Spleen (tissue), 11 donors: Measurements from ENCODE around the gene PCNP. TPM values are rescaled to one million over a fixed set of nuclear protein-coding genes. Genes with fewer than 3 reads are reported as not detected.
"Not testable (repeated sequence)": the region's sequence is repeated elsewhere in the genome, so short reads cannot be mapped to it uniquely, and the experiment has no call there.

Experiments used
- DNase-seq: peaks from one replicate; pipeline ENCODE4 v3.0.0-alpha.2; 2020
- H3K27ac ChIP-seq, 8 donors: fragments of 200-600 bp; sonication (generic) in 7 of 8; 1 replicate in 4 of 8; 2 replicates in 4 of 8; pipeline versions ENCODE4 v1.5.0 to v1.8.0; 2016 to 2021; ENCODE audit warnings: inconsistent platforms in 4 of 8, mild to moderate bottlenecking in 4 of 8, moderate library complexity in 1 of 8
- H3K27me3 ChIP-seq, 7 donors: fragments of 200-600 bp; sonication (generic) in 6 of 7; replicated peaks in 1 of 7; 1 replicate in 4 of 7; 2 replicates in 3 of 7; pipeline versions ENCODE4 v1.5.0 to v1.8.0; 2016 to 2021; ENCODE audit warnings: inconsistent platforms in 3 of 7, mild to moderate bottlenecking in 1 of 7
- H3K36me3 ChIP-seq, 6 donors: fragments of 200-600 bp; sonication (generic) in 5 of 6; 1 replicate in 4 of 6; 2 replicates in 2 of 6; pipeline versions ENCODE4 v1.5.0 to v1.8.0; 2016 to 2021; ENCODE audit warnings: inconsistent platforms in 2 of 6
- H3K4me1 ChIP-seq, 6 donors: fragments of 200-600 bp; sonication (generic) in 5 of 6; 1 replicate in 3 of 6; 2 replicates in 3 of 6; pipeline versions ENCODE4 v1.5.0 to v1.8.0; 2016 to 2021; ENCODE audit warnings: inconsistent platforms in 3 of 6
- H3K4me3 ChIP-seq, 8 donors: fragments of 200-600 bp; sonication (generic) in 7 of 8; 1 replicate in 4 of 8; 2 replicates in 4 of 8; pipeline versions ENCODE4 v1.5.0 to v1.8.0; 2016 to 2021; ENCODE audit warnings: inconsistent platforms in 4 of 8, mild to moderate bottlenecking in 4 of 8, moderate library complexity in 2 of 8
- H3K9me3 ChIP-seq, 8 donors: fragments of 200-600 bp; sonication (generic) in 7 of 8; 1 replicate in 4 of 8; 2 replicates in 4 of 8; pipeline versions ENCODE4 v1.5.0 to v1.8.0; 2016 to 2021; ENCODE audit warnings: inconsistent platforms in 4 of 8
- POLR2A ChIP-seq, 3 donors: fragments of 450-650 bp; IDR thresholded peaks; one replicate each; pipeline ENCODE4 v1.5.1; 2017; ENCODE audit warnings: antibody characterized with exemption in 3 of 3, mild to moderate bottlenecking in 1 of 3
- POLR2AphosphoS5 ChIP-seq, 3 donors: sonication (generic); formaldehyde crosslinking; IDR thresholded peaks; one replicate each; pipeline ENCODE4 v1.5.1; 2017; ENCODE audit warnings: antibody characterized with exemption in 3 of 3
- WGBS, 5 donors: extraction: QIAGEN DNeasy Blood & Tissue Kit in 3 of 5; methylation state at CpG; one replicate each; pipeline versions ENCODE4 v1.1.5 to v1.1.7; 2013 to 2018; 5-methylcytosine and 5-hydroxymethylcytosine counted together
- intact Hi-C: fragments of 100-400 bp; cut with DNase I; formaldehyde crosslinking; loops from one replicate; pipeline ENCODE4 v1.15.0; 2023; ENCODE audit warnings: low total_unique reads
- polyA plus RNA-seq, 3 donors: library from polyadenylated mRNA; stranded (reverse); fragments of 200-250 nt; gene quantifications; one replicate each; pipeline ENCODE4 v1.2.1, GENCODE V29; 2013
- total RNA-seq, 7 donors: library from RNA; depleted of rRNA in 3 of 7; stranded (reverse); fragments of >200 nt in 3 of 7; fragmentation: NEBNext Ultra II Directional in 4 of 7; extraction: Animal tissue kit (Norgen Biotek cat#: 25700) in 4 of 7; gene quantifications; one replicate each; pipeline versions ENCODE4 v1.1.0 to v1.2.1, GENCODE V29; 2016 to 2021
- TF ChIP-seq, protein P1 (sequence below), 11 experiments: fragments of 200-600 bp in 7 of 11; fragments of 450-650 bp in 4 of 11; sonication (generic) in 4 of 11; IDR thresholded peaks in 8 of 11; conservative IDR thresholded peaks in 3 of 11; 1 replicate in 7 of 11; 2 replicates in 4 of 11; pipeline versions ENCODE4 v1.4.0 to v1.8.0; 2016 to 2021; ENCODE audit warnings: antibody characterized with exemption in 11 of 11, inconsistent platforms in 4 of 11, mild to moderate bottlenecking in 1 of 11
- donor health status: healthy with polysubstance abuse.
- donor health status: DM: no; HTN: no; CAD: no; lungs with moderate emphysema.
- donor health status: DM: no; HTN: no; CAD: no.
- donor health status: Bipolar disorder and iron deficiency.
- donor health status: healthy.
- donor health status: DM: no; HTN: no; CAD: no.
- donor health status: DM: yes; HTN: yes; CAD: no.

PCNP gene
- total and polyA plus RNA-seq, 10 donors, result 71.1 to 122 (median 107) TPM

DNA sequence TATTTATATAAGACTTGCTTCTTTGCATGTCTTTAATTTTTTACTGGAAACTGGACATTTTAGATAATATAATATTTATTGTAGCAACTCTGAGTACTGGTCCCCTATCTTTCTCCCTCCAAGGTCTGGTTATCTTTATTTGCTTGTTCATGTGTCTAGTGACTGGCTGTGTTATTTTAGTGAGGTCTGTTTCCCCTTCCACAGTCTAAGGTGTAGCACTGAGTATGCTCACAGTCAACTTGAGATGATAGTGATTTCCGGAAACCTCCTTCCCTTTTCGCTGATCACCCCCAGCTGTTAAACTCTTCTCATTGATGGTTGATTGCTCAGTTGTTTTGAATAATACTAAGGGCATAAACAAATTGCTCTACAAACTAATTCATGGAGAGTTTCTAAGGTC, 37.0 kb downstream of the PCNP start:
- DNase-seq, result no peak
- no peaks in the 10 kb centered on the region for H3K4me1 ChIP-seq
- H3K9me3 ChIP-seq, result no peaks in the 10 kb centered on the region
- intact Hi-C loops, result no loop called here
- no peak overlapping the region for H3K27ac ChIP-seq
- H3K27me3 ChIP-seq, result no peaks in the 10 kb centered on the region
- no peaks in the 10 kb centered on the region for H3K36me3 ChIP-seq
- no peak overlapping the region for H3K4me3 ChIP-seq
- TF ChIP-seq POLR2AphosphoS5 (IDR thresholded peaks at IDR 0.05), result no peak
- 79 to 93% (median 88%) methylated on average over 2 of the region's 2 CpGs for WGBS, 5 donors

DNA sequence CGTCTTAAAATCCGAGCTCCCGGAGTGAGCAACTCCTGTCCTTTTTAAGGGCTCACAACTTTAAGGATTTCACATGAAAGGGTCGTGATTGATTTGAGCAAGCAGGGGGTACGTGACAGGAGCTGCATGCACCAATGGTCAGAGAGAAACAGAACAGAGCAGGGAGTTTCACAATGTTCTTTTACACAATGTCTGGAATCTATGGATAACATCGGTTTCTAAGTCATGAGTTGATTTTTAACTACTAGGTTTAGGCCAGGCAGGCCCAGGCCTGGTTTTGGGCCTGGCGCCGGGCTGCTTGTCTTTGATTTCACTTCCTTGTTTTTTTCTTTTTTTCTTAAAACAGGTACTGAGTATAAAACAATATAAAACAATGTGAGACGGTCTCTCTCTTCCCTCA, 39.0 kb downstream of the PCNP start:
- H3K4me1 ChIP-seq, H3K36me3 ChIP-seq, H3K27ac ChIP-seq, H3K27me3 ChIP-seq, H3K4me3 ChIP-seq, intact Hi-C loops, H3K9me3 ChIP-seq: not testable (repeated sequence)
- 80 to 89% (median 86%) methylated on average over 8 to 9 of the region's 9 CpGs for WGBS, 5 donors
- peak; percentile 63 for DNase-seq

GRCh38 chr3:101615525-101615924, 41.5 kb downstream of the PCNP start:
- WGBS, 5 donors, result 88 to 93% (median 92%) methylated on average over 6 of the region's 6 CpGs
- Histone ChIP-seq H3K4me1 (no peaks in the 10 kb centered on the region), H3K36me3 (no peaks in the 10 kb centered on the region), H3K9me3 (peaks cover 0 to 8% (median 5%) of the 10 kb centered on the region in 8 donors), H3K27ac (no peak overlapping the region), H3K4me3 (no peak overlapping the region), H3K27me3 (no peaks in the 10 kb centered on the region)
- DNase-seq, result peak; percentile 39
- TF ChIP-seq, protein P1, sequence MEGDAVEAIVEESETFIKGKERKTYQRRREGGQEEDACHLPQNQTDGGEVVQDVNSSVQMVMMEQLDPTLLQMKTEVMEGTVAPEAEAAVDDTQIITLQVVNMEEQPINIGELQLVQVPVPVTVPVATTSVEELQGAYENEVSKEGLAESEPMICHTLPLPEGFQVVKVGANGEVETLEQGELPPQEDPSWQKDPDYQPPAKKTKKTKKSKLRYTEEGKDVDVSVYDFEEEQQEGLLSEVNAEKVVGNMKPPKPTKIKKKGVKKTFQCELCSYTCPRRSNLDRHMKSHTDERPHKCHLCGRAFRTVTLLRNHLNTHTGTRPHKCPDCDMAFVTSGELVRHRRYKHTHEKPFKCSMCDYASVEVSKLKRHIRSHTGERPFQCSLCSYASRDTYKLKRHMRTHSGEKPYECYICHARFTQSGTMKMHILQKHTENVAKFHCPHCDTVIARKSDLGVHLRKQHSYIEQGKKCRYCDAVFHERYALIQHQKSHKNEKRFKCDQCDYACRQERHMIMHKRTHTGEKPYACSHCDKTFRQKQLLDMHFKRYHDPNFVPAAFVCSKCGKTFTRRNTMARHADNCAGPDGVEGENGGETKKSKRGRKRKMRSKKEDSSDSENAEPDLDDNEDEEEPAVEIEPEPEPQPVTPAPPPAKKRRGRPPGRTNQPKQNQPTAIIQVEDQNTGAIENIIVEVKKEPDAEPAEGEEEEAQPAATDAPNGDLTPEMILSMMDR (IDR thresholded peaks at IDR 0.05 in 8 of 11, conservative IDR thresholded peaks at IDR 0.05 in 3 of 11), result no peak
- no peak for TF ChIP-seq POLR2A (IDR thresholded peaks at IDR 0.05)
- no peak for TF ChIP-seq POLR2AphosphoS5 (IDR thresholded peaks at IDR 0.05)
- intact Hi-C loops, result no loop called here

- intact Hi-C loops, result no loop called here
- H3K9me3 ChIP-seq, result peaks cover 0 to 8% (median 5%) of the 10 kb centered on the region in 8 donors
- H3K27me3 ChIP-seq, result no peaks in the 10 kb centered on the region
- no peak overlapping the region for H3K4me3 ChIP-seq
- no peaks in the 10 kb centered on the region for H3K4me1 ChIP-seq
- DNase-seq, result no peak
- 83 to 91% (median 89%) methylated on average over 7 of the region's 7 CpGs for WGBS, 5 donors
- no peak overlapping the region for H3K27ac ChIP-seq
- TF ChIP-seq POLR2A (IDR thresholded peaks at IDR 0.05), result no peak
- TF ChIP-seq, protein P1 (IDR thresholded peaks at IDR 0.05 in 8 of 11, conservative IDR thresholded peaks at IDR 0.05 in 3 of 11), result no peak
- TF ChIP-seq POLR2AphosphoS5 (IDR thresholded peaks at IDR 0.05), result no peak
- no peaks in the 10 kb centered on the region for H3K36me3 ChIP-seq
Observed at GRCh38 chr3:101617478-101617877, 43.5 kb downstream of the PCNP start.

GRCh38 chr3:101618726-101619125, 44.7 kb downstream of the PCNP start:
- peaks cover 0 to 8% (median 5%) of the 10 kb centered on the region in 8 donors for H3K9me3 ChIP-seq
- WGBS, 5 donors, result 77 to 96% (median 84%) methylated on average over 1 of the region's 1 CpG
- H3K4me3 ChIP-seq, result no peak overlapping the region
- H3K36me3 ChIP-seq, result no peaks in the 10 kb centered on the region
- intact Hi-C loops, result no loop called here
- H3K4me1 ChIP-seq, result no peaks in the 10 kb centered on the region
- no peak overlapping the region for H3K27ac ChIP-seq
- no peaks in the 10 kb centered on the region for H3K27me3 ChIP-seq
- TF ChIP-seq POLR2A (IDR thresholded peaks at IDR 0.05), result no peak
- TF ChIP-seq, protein P1 (IDR thresholded peaks at IDR 0.05 in 8 of 11, conservative IDR thresholded peaks at IDR 0.05 in 3 of 11), result no peak
- no peak for TF ChIP-seq POLR2AphosphoS5 (IDR thresholded peaks at IDR 0.05)
- DNase-seq, result no peak
